Panc1 (cell line): ENCODE measurements around the gene VSNL1. TPM values are rescaled to one million over a fixed set of nuclear protein-coding genes. Genes with fewer than 3 reads are reported as not detected.

Experiments
- ATAC-seq: fragments of 200-7000 bp; cut with Tn5 transposase; 2 replicates; pipeline ENCODE4 v1.9.1; 2020; ENCODE audit warnings: mild to moderate bottlenecking, moderate library complexity
- BruUV-seq: library from RNA; stranded (reverse); fragments of 400-500 nt; replicated peaks from 2 replicates; lab custom pipeline; 2021; lab: Mats Ljungman, UMichigan
- CTCF ChIA-PET: fragments of 300-600 bp; sonication (Branson Sonifier 250); formaldehyde crosslinking; loops from one replicate; lab custom pipeline; 2022; ENCODE audit warnings: antibody characterized with exemption; lab: Charles Lee
- POLR2A ChIA-PET: fragments of 300-600 bp; sonication (Branson Sonifier 250); formaldehyde crosslinking; loops from one replicate; lab custom pipeline; 2022; ENCODE audit warnings: antibody characterized with exemption; lab: Charles Lee
- DNase-seq: peaks from one replicate; pipeline ENCODE4 v3.0.0-alpha.2; 2010; ENCODE audit warnings: low read depth, low spot score
- H3K27ac ChIP-seq: 2 replicates; pipeline ENCODE4 v1.5.1; 2011; ENCODE audit warnings: mild to moderate bottlenecking, low read length, inconsistent platforms
- H3K27me3 ChIP-seq: fragments of 200-500 bp; sonication (Bioruptor generic); 2 replicates; pipeline ENCODE4 v1.6.0; 2014; ENCODE audit warnings: low read length, inconsistent platforms; ENCODE audit not compliant: control insufficient read depth, insufficient read depth
- H3K36me3 ChIP-seq: fragments of 200-500 bp; sonication (Bioruptor generic); 2 replicates; pipeline ENCODE4 v1.5.1; 2014; ENCODE audit warnings: inconsistent platforms, mild to moderate bottlenecking, low read length, moderate library complexity; ENCODE audit not compliant: control insufficient read depth, insufficient read depth
- H3K4me1 ChIP-seq: 2 replicates; pipeline ENCODE4 v1.5.1; 2011; ENCODE audit warnings: inconsistent platforms, mild to moderate bottlenecking, low read length, moderate library complexity; ENCODE audit not compliant: control insufficient read depth, insufficient read depth
- H3K4me3 ChIP-seq, 2 experiments: 2 replicates each; pipeline ENCODE4 v1.5.1; 2011 to 2012; ENCODE audit warnings: low read depth in 2 of 2, low read length in 2 of 2, mild to moderate bottlenecking in 2 of 2, inconsistent platforms in 1 of 2, moderate library complexity in 1 of 2
- H3K9me3 ChIP-seq: fragments of 200-500 bp; sonication (Bioruptor generic); 2 replicates; pipeline ENCODE4 v1.5.1; 2014; ENCODE audit warnings: low read depth, mild to moderate bottlenecking, inconsistent platforms, low read length, moderate library complexity; ENCODE audit not compliant: control insufficient read depth, insufficient read depth
- POLR2AphosphoS5 ChIP-seq: IDR thresholded peaks from 2 replicates; pipeline ENCODE4 v1.6.1; 2012; ENCODE audit warnings: mild to moderate bottlenecking, low read depth, low read length, moderate library complexity
- SIN3A ChIP-seq: IDR thresholded peaks from 2 replicates; pipeline ENCODE4 v1.6.1; 2012; ENCODE audit warnings: low read depth, mild to moderate bottlenecking, low read length, moderate library complexity, borderline replicate concordance; ENCODE audit not compliant: insufficient read depth
- TCF7L2 ChIP-seq: IDR thresholded peaks from 2 replicates; pipeline ENCODE4 v1.6.1; 2011; ENCODE audit warnings: mild to moderate bottlenecking, low read depth, low read length, inconsistent platforms
- in situ Hi-C: cut with HindIII; loops from 2 replicates; pipeline ENCODE4 v1.10.0; 2016; ENCODE audit warnings: low sequenced_read_pairs, low pct_unique_long_range_greater_than_20kb
- intact Hi-C: fragments of 100-400 bp; cut with micrococcal nuclease; formaldehyde crosslinking; loops from one replicate; pipeline ENCODE4 v1.10.0; 2022; ENCODE audit not compliant: unreplicated experiment
- total RNA-seq: library from RNA; stranded (reverse); gene quantifications from one replicate; pipeline ENCODE4 v1.2.1, GENCODE V29; 2021; ENCODE audit not compliant: unreplicated experiment
- TF ChIP-seq, protein P1 (sequence below), 2 experiments: IDR thresholded peaks; 2 replicates each; pipeline ENCODE4 v1.6.1; 2011 to 2012; ENCODE audit warnings: low read depth in 2 of 2, control low read depth in 1 of 2, low read length in 1 of 2, mild to moderate bottlenecking in 1 of 2, moderate library complexity in 1 of 2; ENCODE audit not compliant: insufficient read depth in 1 of 2
- TF ChIP-seq, protein P2 (sequence below): fragments of 450-650 bp; IDR thresholded peaks from 2 replicates; pipeline ENCODE4 v1.5.1; 2017; ENCODE audit warnings: mild to moderate bottlenecking

VSNL1 gene
- total RNA-seq, 1 experiment from 2014 or later, result not detected

DNA sequence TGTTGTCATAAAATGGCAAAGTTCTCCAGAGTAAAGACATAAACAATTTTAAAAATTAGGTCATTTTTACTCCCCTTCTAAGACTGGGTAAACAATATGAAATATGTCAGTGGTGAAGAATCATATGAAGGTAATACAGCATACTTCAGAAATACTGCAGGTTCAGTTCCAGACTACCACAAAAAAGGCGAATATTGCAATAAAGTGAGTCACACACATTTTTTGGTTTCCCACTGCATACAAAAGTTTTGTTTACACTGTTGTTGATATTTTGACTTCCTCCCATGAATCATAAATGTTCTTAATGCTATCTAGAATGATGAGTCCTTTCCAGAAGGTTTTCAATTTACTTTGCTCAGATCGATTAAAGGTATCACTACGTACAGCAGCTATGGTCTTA lies 139.6 kb downstream of the VSNL1 start:
- no TSS peak for BruUV-seq
- CTCF ChIA-PET, result no interaction called here

DNA sequence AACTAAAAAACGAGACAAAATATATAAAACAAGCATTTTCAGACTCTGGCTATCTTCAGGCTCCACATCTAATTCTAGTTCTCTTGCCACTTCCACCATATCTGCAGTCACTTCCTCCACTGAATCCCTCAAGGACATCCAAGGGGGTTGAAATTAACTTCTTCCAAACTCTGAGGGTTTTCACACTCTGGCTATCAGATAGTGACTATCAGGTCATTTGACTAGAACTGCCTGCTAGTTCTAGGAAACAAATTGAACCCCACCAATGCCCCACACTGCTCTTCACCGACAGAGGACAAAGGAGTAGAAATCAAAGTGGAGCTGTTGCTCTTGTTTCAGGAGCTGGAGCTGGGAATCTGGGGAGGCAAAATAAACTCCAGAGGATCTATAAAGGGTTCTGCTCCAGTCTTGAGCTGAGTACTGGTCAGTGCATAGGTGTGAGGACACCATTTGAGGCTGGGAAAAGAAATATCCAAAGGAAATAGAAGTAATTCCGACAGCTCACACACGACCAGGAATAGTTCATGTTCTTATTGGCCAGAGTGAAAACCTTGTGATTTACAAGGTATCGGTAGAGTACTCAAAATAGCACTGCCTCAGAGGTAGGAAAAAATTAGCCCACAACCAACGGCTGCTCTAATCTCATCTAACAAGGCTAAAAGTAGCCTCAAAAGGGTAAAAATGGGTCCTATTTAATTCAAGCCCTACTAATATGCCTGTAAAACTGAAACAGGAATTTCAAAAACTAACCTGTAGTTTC lies 141.8 kb downstream of the VSNL1 start:
- H3K27ac ChIP-seq, result no peak overlapping the region
- H3K36me3 ChIP-seq, result peaks cover 8% of the 10 kb centered on the region
- TF ChIP-seq POLR2AphosphoS5, result no peak
- TF ChIP-seq, protein P1, sequence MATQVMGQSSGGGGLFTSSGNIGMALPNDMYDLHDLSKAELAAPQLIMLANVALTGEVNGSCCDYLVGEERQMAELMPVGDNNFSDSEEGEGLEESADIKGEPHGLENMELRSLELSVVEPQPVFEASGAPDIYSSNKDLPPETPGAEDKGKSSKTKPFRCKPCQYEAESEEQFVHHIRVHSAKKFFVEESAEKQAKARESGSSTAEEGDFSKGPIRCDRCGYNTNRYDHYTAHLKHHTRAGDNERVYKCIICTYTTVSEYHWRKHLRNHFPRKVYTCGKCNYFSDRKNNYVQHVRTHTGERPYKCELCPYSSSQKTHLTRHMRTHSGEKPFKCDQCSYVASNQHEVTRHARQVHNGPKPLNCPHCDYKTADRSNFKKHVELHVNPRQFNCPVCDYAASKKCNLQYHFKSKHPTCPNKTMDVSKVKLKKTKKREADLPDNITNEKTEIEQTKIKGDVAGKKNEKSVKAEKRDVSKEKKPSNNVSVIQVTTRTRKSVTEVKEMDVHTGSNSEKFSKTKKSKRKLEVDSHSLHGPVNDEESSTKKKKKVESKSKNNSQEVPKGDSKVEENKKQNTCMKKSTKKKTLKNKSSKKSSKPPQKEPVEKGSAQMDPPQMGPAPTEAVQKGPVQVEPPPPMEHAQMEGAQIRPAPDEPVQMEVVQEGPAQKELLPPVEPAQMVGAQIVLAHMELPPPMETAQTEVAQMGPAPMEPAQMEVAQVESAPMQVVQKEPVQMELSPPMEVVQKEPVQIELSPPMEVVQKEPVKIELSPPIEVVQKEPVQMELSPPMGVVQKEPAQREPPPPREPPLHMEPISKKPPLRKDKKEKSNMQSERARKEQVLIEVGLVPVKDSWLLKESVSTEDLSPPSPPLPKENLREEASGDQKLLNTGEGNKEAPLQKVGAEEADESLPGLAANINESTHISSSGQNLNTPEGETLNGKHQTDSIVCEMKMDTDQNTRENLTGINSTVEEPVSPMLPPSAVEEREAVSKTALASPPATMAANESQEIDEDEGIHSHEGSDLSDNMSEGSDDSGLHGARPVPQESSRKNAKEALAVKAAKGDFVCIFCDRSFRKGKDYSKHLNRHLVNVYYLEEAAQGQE (IDR thresholded peaks at IDR 0.05; ENCODE audit: insufficient read depth in 1 of 2, low read depth in 2 of 2, low read length in 1 of 2), result no peak
- TF ChIP-seq, protein P2, sequence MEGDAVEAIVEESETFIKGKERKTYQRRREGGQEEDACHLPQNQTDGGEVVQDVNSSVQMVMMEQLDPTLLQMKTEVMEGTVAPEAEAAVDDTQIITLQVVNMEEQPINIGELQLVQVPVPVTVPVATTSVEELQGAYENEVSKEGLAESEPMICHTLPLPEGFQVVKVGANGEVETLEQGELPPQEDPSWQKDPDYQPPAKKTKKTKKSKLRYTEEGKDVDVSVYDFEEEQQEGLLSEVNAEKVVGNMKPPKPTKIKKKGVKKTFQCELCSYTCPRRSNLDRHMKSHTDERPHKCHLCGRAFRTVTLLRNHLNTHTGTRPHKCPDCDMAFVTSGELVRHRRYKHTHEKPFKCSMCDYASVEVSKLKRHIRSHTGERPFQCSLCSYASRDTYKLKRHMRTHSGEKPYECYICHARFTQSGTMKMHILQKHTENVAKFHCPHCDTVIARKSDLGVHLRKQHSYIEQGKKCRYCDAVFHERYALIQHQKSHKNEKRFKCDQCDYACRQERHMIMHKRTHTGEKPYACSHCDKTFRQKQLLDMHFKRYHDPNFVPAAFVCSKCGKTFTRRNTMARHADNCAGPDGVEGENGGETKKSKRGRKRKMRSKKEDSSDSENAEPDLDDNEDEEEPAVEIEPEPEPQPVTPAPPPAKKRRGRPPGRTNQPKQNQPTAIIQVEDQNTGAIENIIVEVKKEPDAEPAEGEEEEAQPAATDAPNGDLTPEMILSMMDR, result no peak
- TF ChIP-seq SIN3A, result no peak
- no peak for TF ChIP-seq TCF7L2
- intact Hi-C loops (no loop called here), in situ Hi-C loops (no loop called here)
- no peaks in the 10 kb centered on the region for H3K9me3 ChIP-seq
- BruUV-seq, result no TSS peak
- ChIA-PET CTCF (no interaction called here), POLR2A (no interaction called here)
- H3K27me3 ChIP-seq, result no peaks in the 10 kb centered on the region
- DNase-seq (no peak), ATAC-seq (no peak)
- H3K4me3 ChIP-seq, result no peak overlapping the region
- H3K4me1 ChIP-seq, result no peaks in the 10 kb centered on the region

More for the DNA sequence above, 139.6 kb downstream of the VSNL1 start:
- in situ Hi-C loops (no loop called here), intact Hi-C loops (no loop called here)
- POLR2A ChIA-PET, result no interaction called here
- H3K27ac ChIP-seq, result no peak overlapping the region
- H3K4me1 ChIP-seq, result no peaks in the 10 kb centered on the region
- no peak for DNase-seq
- TF ChIP-seq, protein P1 (IDR thresholded peaks at IDR 0.05; ENCODE audit: insufficient read depth in 1 of 2, low read depth in 2 of 2, low read length in 1 of 2), result no peak
- no peak for TF ChIP-seq SIN3A
- TF ChIP-seq, protein P2, result no peak
- no peak for TF ChIP-seq POLR2AphosphoS5
- TF ChIP-seq TCF7L2, result no peak
- H3K9me3 ChIP-seq, result no peaks in the 10 kb centered on the region
- H3K4me3 ChIP-seq, result no peak overlapping the region
- no peaks in the 10 kb centered on the region for H3K27me3 ChIP-seq
- peaks cover 15% of the 10 kb centered on the region; the same call in 1 of the 2 replicates for H3K36me3 ChIP-seq
- ATAC-seq, result no peak
